Dedifferentiated amniotic fluid mesenchymal stem cell (primary cell): Measurements from ENCODE around the gene PCDHB3.
"Not testable (repeated sequence)": the region's sequence is repeated elsewhere in the genome, so short reads cannot be mapped to it uniquely, and the experiment has no call there.

Source experiments
- DNase-seq: peaks from one replicate; pipeline ENCODE4 v3.0.0-alpha.2; 2016; ENCODE audit errors: extremely low spot score

PCDHB3 gene

DNA sequence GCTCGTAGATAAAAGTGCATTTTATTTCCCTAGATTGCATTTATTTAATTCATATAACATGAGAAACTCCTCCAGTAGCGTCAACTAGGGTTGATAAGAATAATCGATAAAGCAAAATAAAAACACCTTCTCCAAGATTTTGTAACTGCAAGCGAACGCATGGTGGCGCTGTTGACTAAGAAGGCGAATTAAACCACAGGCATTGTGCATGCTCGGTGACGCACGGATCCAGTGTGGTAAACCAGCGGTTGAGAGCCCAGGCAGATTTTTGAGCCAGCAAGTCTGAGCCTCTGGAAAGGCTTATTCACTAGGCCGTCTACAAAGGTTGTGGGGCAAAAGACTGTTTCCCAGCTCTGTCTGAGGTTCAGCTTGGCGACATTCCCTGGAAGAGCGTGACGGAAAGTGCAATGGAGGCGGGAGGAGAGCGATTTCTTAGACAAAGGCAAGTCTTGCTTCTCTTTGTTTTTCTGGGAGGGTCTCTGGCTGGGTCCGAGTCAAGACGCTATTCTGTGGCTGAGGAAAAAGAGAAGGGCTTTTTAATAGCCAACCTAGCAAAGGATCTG lies at the start of gene PCDHB3:
Gene PCDHB3 (plus strand): TSS at position 231 of the 563 bp plus-strand sequence. CDS start 177 bp downstream, at position 408.
- no peak for DNase-seq

DNA sequence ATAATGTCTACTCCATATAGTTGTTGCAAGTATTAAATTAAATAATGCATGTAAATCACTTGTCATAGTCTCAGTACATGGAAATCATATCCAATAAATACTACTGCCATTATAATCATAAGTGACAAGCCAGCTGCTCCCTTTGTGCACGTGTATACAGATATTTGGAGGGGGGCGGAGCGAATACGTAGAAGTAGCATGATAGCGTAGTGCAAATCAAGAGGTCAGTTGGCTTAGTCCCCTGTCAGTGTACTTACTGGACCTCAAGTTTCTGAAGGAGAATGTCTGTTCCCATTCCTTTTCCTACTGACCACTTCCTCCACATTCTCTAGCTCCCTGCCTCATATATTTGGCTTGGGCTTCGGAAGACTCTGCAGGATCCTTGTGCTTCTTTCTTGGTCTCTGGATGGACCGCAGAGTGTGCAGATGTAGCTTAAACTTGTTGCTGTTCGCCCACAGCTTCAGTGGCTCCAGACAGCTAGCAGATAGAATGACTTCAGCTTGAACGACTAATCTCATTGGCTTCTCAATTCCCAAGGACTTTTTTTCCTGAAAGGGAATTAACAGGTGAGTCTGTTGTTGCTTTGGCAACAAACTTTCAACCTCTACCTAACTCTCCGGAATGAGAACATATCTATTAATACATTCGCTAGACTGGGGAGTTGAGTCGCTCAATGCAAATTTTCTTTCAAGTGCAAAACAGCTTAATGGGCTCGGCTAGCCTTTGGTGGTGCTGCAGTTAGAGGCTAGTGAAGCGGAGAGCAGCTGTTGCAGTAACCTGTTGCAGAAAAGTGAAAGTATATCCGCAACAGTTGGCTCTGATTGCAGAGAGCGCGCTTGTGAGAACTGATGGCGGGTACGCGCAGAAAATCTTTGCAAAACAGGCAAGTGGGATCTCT lies 49.4 kb upstream of the PCDHB3 start, which contains the start of gene PCDHB1:
Gene PCDHB1 (plus strand): TSS at position 753 of the 899 bp plus-strand sequence. CDS start 97 bp downstream, at position 850.
- no peak for DNase-seq

DNA sequence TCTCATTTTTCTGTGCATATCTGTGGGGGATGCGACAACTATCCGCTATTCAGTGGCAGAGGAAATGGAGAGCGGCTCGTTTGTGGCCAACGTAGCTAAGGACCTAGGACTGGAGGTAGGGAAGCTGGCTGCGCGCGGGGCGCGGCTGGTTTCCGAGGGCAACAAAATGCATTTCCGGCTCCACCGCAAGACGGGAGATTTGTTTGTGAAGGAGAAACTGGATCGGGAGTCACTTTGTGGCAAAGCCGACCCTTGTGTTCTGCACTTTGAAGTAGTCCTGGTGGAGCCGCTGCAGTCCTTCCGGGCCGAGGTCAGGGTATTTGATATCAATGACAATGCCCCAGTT lies 48.8 kb upstream of the PCDHB3 start:
- no peak for DNase-seq

DNA sequence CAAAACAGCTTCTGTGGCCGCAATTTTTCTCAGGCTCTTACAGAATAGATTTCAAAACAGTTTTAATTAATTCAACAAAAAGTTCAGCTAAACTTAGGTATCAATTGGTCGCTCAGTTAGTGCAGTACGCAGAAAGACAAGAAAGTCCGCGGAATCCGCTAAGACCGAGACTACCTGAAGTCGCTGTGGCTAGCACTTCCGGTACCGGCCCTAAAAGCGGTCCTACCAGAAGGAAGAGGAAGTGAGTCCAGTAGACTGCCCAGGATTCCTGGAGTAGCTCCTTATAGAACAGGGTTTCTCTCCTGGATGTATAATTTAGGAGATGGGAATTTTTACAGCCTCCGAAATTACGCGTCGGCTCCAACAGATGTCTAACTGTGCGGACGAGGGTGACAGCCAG lies 22.4 kb upstream of the PCDHB3 start:
- DNase-seq, result no peak

DNA sequence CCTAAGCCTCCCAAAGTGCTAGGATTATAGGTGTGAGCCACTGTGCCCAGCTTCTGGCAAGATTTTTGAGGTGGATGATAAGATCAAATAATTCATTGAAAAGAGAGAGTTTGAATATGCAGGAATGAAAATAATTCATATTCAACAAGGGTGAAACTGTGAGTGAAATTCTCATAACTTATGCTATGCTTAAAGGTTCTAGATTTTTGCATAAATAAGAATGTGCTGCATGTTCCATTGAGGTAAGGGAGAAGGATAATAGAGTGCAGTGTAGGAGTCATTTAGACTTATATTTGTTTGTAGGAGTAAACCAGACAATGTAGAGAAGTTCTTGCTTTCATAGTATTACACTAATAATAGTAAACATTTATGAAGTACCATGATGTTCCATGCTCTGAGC lies 18.0 kb upstream of the PCDHB3 start:
- no peak for DNase-seq

DNA sequence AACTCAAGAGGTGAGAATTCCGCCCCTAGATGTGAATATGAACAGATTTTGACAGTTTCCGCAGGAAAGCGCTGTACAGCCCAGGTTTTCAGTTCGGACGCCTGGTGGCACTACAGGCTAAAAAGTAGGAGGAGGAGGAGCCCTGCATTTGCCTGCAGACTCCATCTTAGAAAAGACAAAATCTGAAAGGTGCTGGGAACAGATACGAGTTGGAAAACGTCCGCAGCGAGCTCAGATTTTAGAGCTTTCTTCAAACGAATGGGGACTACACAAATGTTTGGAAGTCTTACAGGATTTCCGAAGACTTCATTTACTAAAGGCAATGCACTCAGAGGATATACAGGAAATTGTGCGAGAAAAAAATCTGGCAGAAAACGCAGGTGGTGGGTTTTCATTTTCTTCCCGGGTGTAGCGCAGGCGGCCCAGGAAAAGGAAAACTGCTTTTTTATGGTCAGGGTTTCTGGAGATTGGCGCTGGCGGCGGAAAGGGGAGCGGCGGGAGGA lies 15.7 kb upstream of the PCDHB3 start:
- no peak for DNase-seq

DNA sequence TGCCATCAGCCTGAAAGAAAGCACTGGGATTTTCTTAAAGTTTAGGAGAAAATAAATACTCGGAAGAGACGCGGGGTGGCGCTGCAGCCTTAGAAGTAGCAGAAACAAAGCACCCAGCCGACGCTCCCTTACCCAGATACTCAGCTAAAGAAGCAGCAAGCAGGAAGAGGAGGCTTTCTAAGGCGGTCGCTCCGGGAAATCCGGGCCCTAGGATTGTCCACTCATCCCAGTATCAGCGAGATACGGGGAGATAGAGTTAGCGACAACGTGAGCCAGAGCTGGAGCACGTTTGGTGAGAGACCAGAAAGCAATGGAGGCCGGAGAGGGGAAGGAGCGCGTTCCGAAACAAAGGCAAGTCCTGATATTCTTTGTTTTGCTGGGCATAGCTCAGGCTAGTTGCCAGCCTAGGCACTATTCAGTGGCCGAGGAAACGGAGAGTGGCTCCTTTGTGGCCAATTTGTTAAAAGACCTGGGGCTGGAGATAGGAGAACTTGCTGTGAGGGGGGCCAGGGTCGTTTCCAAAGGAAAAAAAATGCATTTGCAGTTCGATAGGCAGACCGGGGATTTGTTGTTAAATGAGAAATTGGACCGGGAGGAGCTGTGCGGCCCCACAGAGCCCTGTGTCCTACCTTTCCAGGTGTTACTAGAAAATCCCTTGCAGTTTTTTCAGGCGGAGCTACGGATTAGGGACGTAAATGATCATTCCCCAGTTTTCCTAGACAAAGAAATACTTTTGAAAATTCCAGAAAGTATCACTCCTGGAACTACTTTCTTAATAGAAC lies 5.6 kb upstream of the PCDHB3 start, which contains the start of gene PCDHB2:
Gene PCDHB2 (plus strand): TSS at position 135 of the 782 bp plus-strand sequence. CDS start 176 bp downstream, at position 311.
- no peak for DNase-seq

DNA sequence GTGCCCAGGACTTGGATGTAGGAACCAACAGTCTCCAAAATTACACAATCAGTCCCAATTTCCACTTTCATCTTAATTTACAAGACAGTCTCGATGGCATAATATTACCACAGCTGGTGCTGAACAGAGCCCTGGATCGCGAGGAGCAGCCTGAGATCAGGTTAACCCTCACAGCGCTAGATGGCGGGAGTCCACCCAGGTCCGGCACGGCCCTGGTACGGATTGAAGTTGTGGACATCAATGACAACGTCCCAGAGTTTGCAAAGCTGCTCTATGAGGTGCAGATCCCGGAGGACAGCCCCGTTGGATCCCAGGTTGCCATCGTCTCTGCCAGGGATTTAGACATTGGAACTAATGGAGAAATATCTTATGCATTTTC lies 5.0 kb upstream of the PCDHB3 start:
- DNase-seq, result no peak

DNA sequence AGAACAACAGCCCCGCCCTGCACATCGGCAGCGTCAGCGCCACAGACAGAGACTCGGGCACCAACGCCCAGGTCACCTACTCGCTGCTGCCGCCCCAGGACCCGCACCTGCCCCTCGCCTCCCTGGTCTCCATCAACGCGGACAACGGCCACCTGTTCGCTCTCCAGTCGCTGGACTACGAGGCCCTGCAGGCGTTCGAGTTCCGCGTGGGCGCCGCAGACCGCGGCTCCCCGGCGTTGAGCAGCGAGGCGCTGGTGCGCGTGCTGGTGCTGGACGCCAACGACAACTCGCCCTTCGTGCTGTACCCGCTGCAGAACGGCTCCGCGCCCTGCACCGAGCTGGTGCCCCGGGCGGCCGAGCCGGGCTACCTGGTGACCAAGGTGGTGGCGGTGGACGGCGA lies 4.1 kb upstream of the PCDHB3 start:
- not testable (repeated sequence) for DNase-seq

DNA sequence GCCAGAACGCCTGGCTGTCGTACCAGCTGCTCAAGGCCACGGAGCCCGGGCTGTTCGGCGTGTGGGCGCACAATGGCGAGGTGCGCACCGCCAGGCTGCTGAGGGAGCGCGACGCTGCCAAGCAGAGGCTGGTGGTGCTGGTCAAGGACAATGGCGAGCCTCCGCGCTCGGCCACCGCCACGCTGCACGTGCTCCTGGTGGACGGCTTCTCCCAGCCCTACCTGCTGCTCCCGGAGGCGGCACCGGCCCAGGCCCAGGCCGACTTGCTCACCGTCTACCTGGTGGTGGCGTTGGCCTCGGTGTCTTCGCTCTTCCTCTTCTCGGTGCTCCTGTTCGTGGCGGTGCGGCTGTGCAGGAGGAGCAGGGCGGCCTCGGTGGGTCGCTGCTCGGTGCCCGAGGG lies 3.7 kb upstream of the PCDHB3 start:
- DNase-seq, result not testable (repeated sequence)

DNA sequence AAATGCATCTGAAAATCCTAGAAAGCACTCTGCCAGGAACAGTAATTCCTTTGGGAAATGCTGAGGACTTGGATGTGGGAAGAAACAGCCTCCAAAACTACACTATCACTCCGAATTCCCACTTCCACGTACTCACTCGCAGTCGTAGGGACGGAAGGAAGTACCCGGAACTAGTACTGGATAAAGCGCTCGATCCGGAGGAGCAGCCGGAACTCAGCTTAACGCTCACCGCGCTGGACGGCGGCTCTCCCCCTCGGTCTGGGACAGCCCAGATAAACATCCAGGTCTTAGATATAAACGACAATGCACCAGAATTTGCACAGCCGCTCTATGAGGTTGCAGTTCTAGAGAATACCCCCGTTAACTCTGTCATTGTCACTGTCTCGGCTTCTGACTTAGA lies 786 bp downstream of the PCDHB3 start:
- DNase-seq, result no peak

DNA sequence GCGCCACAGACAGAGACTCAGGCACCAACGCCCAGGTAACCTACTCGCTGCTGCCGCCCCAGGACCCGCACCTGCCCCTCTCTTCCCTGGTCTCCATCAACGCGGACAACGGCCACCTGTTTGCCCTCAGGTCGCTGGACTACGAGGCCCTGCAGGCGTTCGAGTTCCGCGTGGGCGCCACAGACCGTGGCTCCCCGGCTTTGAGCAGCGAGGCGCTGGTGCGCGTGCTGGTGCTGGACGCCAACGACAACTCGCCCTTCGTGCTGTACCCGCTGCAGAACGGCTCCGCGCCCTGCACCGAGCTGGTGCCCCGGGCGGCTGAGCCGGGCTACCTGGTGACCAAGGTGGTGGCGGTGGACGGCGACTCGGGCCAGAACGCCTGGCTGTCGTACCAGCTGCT lies 1.8 kb downstream of the PCDHB3 start:
- not testable (repeated sequence) for DNase-seq

DNA sequence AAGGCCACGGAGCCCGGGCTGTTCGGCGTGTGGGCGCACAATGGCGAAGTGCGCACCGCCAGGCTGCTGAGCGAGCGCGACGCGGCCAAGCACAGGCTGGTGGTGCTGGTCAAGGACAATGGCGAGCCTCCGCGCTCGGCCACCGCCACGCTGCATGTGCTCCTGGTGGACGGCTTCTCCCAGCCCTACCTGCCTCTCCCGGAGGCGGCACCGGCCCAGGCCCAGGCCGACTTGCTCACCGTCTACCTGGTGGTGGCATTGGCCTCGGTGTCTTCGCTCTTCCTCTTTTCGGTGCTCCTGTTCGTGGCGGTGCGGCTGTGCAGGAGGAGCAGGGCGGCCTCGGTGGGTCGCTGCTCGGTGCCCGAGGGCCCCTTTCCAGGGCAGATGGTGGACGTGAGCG lies 2.2 kb downstream of the PCDHB3 start:
- not testable (repeated sequence) for DNase-seq

DNA sequence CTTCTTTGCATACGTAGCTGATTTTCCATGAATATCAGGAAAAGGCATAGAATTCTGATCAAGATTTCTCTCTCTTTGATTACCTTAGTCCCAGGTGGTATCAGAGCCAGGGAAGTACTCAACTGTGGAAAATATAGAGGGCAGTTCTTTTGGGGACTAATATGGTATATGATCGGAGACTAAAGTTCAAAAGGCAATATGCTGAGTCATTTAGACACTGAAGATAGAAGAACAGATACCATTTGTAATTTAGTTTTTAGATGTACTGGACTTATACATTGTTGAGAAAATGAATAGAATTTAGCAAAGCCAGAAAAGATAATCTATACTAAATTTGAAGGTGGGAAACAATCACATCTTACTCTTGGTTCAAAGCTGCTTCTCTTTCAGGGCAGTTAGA lies 5.1 kb downstream of the PCDHB3 start:
- no peak for DNase-seq

DNA sequence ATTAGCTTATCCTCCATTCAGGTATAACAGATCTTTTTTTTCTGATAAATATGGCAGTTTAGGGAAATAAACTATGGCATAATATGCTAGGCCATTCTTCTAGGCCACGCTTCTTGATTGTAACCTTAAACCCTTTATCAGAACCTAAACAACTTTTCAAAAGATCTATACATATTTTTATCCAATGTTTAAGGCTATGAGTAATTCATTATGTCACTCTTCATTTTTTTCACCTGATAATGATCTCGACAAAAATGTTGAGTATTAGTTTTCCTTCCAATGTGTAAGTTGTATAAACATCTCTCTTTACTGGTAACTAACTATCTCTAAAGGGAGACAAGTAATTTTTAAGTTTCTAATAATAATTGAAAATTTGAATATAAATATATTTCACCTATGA lies 19.0 kb downstream of the PCDHB3 start:
- DNase-seq, result no peak

DNA sequence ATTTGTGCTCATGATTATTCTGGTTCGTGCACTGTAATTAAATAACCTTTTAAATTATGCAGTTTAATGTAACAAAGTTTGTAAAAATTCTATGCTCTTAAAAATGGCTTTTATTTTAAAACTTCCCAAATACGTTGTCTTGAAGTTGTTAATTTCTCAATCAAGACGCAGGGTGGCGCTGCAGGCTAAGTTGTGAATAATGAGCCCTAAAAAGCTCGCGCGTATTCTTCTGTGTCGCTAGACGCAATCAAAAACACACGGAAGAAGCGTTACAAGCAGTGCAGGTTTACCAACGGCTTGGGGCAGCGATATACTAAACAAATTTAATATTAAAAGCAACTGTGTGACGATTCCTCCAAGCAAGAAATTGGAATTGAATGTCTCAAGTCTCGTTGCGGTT lies 21.3 kb downstream of the PCDHB3 start, which contains the start of gene PCDHB4:
Gene PCDHB4 (plus strand): TSS at position 256 of the 400 bp plus-strand sequence. CDS start 181 bp downstream, outside the sequence.
- no peak for DNase-seq

DNA sequence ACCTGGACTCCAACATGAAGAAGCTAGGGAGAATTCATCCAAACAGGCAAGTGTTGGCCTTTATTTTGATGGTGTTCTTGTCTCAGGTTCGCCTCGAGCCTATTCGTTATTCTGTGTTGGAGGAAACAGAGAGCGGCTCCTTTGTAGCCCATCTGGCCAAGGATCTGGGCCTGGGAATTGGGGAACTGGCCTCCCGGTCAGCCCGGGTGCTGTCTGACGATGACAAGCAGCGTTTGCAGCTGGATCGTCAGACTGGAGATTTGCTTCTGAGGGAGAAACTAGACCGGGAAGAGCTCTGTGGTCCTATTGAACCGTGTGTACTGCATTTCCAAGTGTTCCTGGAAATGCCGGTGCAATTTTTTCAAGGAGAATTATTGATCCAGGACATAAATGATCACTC lies 21.7 kb downstream of the PCDHB3 start:
- no peak for DNase-seq

DNA sequence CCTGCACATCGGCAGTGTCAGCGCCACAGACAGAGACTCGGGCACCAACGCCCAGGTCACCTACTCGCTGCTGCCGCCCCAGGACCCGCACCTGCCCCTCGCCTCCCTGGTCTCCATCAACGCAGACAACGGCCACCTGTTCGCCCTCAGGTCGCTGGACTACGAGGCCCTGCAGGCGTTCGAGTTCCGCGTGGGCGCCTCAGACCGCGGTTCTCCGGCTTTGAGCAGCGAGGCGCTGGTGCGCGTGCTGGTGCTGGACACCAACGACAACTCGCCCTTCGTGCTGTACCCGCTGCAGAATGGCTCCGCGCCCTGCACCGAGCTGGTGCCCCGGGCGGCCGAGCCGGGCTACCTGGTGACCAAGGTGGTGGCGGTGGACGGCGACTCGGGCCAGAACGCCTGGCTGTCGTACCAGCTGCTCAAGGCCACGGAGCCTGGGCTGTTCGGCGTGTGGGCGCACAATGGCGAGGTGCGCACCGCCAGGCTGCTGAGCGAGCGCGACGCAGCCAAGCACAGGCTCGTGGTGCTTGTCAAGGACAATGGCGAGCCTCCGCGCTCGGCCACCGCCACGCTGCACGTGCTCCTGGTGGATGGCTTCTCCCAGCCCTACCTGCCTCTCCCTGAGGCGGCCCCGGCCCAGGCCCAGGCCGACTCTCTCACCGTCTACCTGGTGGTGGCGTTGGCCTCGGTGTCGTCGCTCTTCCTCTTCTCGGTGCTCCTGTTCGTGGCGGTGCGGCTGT lies 23.3 kb downstream of the PCDHB3 start:
- not testable (repeated sequence) for DNase-seq

DNA sequence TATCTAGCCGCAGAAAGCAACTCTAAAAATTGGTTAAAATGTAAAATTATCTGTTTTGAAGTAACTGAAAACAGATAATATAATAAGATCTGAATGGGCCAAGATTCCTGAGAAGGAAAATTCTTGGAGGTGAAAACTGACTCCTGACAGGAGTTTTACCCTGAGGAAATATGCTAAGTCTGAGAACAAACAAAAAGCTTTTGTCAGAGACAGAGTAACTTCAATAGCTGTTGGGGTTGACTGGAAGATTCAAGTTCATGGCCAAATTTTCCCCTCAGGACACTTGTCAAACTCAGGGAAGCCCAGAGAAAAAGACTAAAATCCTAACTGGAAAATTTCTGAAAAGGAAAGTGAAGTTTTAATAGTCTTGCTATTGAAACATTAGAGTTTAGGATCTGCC lies 27.0 kb downstream of the PCDHB3 start:
- DNase-seq, result no peak

DNA sequence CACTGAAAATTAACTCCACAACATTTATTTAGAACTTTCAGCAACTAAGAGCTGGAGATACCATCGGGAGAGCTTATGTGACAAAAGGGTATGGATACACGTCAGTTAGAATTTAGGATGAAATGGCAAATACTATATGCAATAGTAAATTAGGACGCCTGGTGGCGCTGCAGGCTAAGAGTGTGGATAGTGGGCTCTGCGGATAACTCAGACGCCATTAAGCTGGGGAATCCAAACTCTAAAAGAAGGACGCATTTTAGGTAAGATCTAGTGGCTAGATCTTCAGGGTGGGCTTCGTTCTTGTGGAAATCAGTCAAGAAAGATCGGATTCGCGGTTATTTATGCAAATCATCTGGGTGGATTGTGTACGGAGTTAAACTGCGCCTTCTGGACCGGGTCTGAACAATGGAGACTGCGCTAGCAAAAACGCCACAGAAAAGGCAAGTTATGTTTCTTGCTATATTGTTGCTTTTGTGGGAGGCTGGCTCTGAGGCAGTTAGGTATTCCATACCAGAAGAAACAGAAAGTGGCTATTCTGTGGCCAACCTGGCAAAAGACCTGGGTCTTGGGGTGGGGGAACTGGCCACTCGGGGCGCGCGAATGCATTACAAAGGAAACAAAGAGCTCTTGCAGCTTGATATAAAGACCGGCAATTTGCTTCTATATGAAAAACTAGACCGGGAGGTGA lies 34.9 kb downstream of the PCDHB3 start, which contains the start of gene PCDHB5:
Gene PCDHB5 (plus strand): TSS at position 177 of the 688 bp plus-strand sequence. CDS start 229 bp downstream, at position 406.
- no peak for DNase-seq
